T follicular helper cell (primary cell): ENCODE measurements around the gene NOC2L.

Experiments
- DNase-seq: peaks from one replicate; pipeline ENCODE4 v3.0.0-alpha.2; 2020; ENCODE audit warnings: low read depth

NOC2L gene

GRCh38 chr1:916173-917075 lies 42.6 kb downstream of the NOC2L start:
- no peak for DNase-seq

GRCh38 chr1:915295-916172 lies 43.5 kb downstream of the NOC2L start:
- no peak for DNase-seq

- DNase-seq, result no peak
Measured at GRCh38 chr1:914891-915280, 44.2 kb downstream of the NOC2L start.

GRCh38 chr1:914131-914890 lies 44.7 kb downstream of the NOC2L start:
- no peak for DNase-seq

- DNase-seq, result no peak
Measured at GRCh38 chr1:913491-914130, 45.4 kb downstream of the NOC2L start.

- DNase-seq, result no peak
Measured at GRCh38 chr1:912740-913301, 46.2 kb downstream of the NOC2L start.

- DNase-seq, result no peak
Measured at GRCh38 chr1:911875-912739, 46.9 kb downstream of the NOC2L start.

GRCh38 chr1:910881-911721 lies 48.0 kb downstream of the NOC2L start:
- no peak for DNase-seq

GRCh38 chr1:910311-910880 lies 48.7 kb downstream of the NOC2L start:
- no peak for DNase-seq

- no peak for DNase-seq
Measured at GRCh38 chr1:909861-910310, 49.2 kb downstream of the NOC2L start.

GRCh38 chr1:908661-909060 lies 50.4 kb downstream of the NOC2L start:
- no peak for DNase-seq

- DNase-seq, result no peak
Measured at GRCh38 chr1:907611-908451, 51.2 kb downstream of the NOC2L start.

GRCh38 chr1:906600-907420 lies 52.2 kb downstream of the NOC2L start:
- no peak for DNase-seq

- DNase-seq, result no peak
Measured at GRCh38 chr1:905811-906599, 53.1 kb downstream of the NOC2L start.

GRCh38 chr1:905071-905749 lies 53.8 kb downstream of the NOC2L start:
- DNase-seq, result no peak
